Transverse colon (tissue), 4 donors: Measurements from ENCODE around the gene NPLOC4.

Experiments used
- CTCF ChIP-seq, 5 experiments: fragments of 200-600 bp in 3 of 5; fragments of 450-650 bp in 2 of 5; sonication (generic) in 3 of 5; IDR thresholded peaks; 1 replicate in 2 of 5; 2 replicates in 3 of 5; pipeline ENCODE4 v1.5.1; 2016 to 2017; ENCODE audit warnings: antibody characterized with exemption in 5 of 5, inconsistent platforms in 3 of 5, mild to moderate bottlenecking in 2 of 5, moderate library complexity in 1 of 5
- POLR2AphosphoS5 ChIP-seq, 3 donors: sonication (generic); formaldehyde crosslinking; IDR thresholded peaks; one replicate each; pipeline ENCODE4 v1.6.1; 2016; ENCODE audit warnings: antibody characterized with exemption in 3 of 3

- TF ChIP-seq CTCF (IDR thresholded peaks at IDR 0.05) (no peak), POLR2AphosphoS5 (IDR thresholded peaks at IDR 0.05) (no peak)
These were observed 60.2 kb downstream of the NPLOC4 start for GRCh38 chr17:81576621-81577277.
